SK-N-MC (cell line): Measurements from ENCODE around the gene DCAF8L2.

Experiments used
- EZH2 ChIP-seq: fragments of 200-600 bp; sonication (generic); IDR thresholded peaks from one replicate; pipeline ENCODE4 v1.6.1; 2017; ENCODE audit warnings: antibody characterized with exemption
- POLR2AphosphoS5 ChIP-seq: IDR thresholded peaks from 2 replicates; pipeline ENCODE4 v1.6.1; 2012; ENCODE audit warnings: mild to moderate bottlenecking, low read depth, low read length, borderline replicate concordance

DNA sequence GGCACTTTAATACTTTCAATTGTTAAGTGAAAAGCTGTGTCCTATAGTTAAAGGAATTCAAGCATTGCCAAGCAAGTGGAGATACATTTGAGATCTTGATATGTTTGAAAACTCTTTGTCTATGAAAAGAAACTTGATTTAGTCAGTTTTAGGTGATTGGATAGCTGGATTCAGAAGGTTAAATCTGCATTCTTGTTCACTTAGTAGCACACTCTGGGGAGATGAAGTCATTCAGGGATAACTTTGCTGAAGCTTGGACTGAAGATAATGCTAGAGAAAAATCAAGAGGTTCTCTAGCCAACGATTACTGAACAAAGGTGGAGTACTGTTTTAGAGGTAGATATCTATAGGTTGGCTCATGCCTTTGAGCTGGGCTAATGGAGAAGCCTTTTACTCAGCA is 90.6 kb downstream of the DCAF8L2 start:
- TF ChIP-seq EZH2: no peak
- TF ChIP-seq POLR2AphosphoS5: no peak
